ENCODE data around the gene NELL2. TPM values are rescaled to one million over a fixed set of nuclear protein-coding genes. Genes with fewer than 3 reads are reported as not detected.

Gene NELL2
- total RNA-seq, 1 donor from 2014 or later: 6.6 TPM

DNA sequence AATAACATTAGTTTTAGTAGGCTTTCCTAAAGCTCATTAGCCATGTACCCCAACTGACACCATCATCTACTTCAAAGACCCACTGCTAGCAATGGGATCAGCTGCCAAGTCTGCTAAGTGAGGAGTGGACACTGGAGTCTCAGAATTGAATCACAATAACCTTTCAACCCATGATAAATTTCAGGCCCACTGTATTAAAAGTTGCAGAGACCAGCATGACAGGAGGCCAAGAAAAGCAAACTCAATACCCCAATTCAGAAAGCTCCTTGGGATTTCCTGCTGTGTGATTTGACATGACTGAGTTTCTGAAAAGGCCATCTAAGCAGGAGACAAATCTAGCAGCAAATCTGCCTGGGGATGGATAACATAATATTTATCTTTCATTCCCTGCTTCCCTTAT is 320.7 kb downstream of the NELL2 start:
- ATAC-seq: no peak
- Histone ChIP-seq H3K27me3 (ENCODE audit: low read depth) (no peaks in the 10 kb centered on the region), H3K27ac (no peak overlapping the region), H3K36me3 (no peaks in the 10 kb centered on the region), H3K9me3 (no peaks in the 10 kb centered on the region), H3K4me1 (no peaks in the 10 kb centered on the region), H3K4me3 (no peak overlapping the region)
- DNase-seq: no peak
- intact Hi-C loops (cut with DNase I): no loop called here
- TF ChIP-seq, protein P1, sequence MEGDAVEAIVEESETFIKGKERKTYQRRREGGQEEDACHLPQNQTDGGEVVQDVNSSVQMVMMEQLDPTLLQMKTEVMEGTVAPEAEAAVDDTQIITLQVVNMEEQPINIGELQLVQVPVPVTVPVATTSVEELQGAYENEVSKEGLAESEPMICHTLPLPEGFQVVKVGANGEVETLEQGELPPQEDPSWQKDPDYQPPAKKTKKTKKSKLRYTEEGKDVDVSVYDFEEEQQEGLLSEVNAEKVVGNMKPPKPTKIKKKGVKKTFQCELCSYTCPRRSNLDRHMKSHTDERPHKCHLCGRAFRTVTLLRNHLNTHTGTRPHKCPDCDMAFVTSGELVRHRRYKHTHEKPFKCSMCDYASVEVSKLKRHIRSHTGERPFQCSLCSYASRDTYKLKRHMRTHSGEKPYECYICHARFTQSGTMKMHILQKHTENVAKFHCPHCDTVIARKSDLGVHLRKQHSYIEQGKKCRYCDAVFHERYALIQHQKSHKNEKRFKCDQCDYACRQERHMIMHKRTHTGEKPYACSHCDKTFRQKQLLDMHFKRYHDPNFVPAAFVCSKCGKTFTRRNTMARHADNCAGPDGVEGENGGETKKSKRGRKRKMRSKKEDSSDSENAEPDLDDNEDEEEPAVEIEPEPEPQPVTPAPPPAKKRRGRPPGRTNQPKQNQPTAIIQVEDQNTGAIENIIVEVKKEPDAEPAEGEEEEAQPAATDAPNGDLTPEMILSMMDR (IDR thresholded peaks at IDR 0.05): no peak

DNA sequence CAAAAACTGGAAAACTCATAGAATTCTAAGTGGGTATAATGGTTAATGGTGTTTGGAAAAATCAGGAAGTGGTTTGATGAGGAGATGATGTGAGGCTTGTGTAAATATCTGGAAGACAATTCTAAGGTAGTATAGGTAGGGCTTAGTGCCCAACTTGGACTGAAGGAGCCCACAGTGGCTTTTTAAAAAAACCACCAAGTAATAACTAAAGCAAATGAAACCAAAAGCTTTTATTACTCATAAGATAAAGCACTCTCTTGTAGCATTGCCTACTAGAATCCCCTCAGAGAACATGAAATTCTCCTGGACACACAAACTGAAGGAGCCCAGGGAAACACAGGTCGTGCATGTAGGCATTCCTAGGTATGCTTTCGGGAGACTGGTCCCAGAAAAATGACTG is 324.5 kb downstream of the NELL2 start:
- ATAC-seq: no peak
- TF ChIP-seq, protein P1 (IDR thresholded peaks at IDR 0.05): no peak
- H3K36me3 ChIP-seq: no peaks in the 10 kb centered on the region

DNA sequence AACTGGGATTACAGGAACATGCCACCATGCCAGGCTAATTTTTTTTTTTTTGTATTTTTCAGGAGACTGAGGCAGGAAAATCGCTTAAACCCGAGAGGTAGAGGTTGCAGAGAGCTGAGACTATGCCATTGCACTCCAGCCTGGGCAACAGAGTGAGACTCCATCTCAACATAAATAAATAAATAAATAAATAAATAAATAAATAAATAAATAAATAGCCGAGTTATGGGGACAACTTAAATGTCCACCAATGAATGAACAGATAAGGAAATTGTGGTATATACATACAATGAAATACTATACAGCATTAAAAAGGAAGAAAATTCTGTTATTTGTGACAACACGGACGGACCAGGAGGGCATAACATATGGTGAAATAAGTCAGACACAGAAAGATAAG is 325.7 kb downstream of the NELL2 start:
- DNase-seq: no peak
- Histone ChIP-seq H3K27me3 (ENCODE audit: low read depth) (no peaks in the 10 kb centered on the region), H3K9me3 (no peaks in the 10 kb centered on the region), H3K27ac (no peak overlapping the region), H3K4me3 (no peak overlapping the region), H3K36me3 (no peaks in the 10 kb centered on the region), H3K4me1 (no peaks in the 10 kb centered on the region)
- TF ChIP-seq, protein P1 (IDR thresholded peaks at IDR 0.05): no peak
- no peak for ATAC-seq
- intact Hi-C loops (cut with DNase I): no loop called here

More for the DNA sequence above, 324.5 kb downstream of the NELL2 start:
- H3K4me3 ChIP-seq: no peak overlapping the region
- H3K4me1 ChIP-seq: no peaks in the 10 kb centered on the region
- H3K27me3 ChIP-seq (ENCODE audit: low read depth): no peaks in the 10 kb centered on the region
- intact Hi-C loops (cut with DNase I): no loop called here
- H3K9me3 ChIP-seq: no peaks in the 10 kb centered on the region
- no peak for DNase-seq
- H3K27ac ChIP-seq: no peak overlapping the region

DNA sequence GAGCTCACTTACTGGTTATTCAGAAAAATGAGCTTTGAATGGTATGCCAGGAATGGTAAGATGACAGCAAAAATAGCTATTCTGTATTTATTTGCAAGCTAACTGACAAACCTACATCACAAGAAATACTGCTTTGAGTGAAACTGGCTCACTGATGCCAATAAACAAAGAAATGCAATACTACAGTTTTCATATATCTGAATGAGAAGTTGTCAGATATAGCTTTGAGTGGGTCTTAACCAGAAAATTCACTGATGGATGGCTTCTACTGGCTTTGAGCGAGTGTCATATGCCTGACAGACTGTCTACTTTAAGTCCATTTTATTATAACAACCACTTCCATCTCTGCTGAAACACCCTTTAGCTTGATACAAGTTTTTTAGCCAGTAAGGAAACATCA is 330.1 kb downstream of the NELL2 start:
- Histone ChIP-seq H3K27me3 (ENCODE audit: low read depth) (no peaks in the 10 kb centered on the region), H3K36me3 (no peaks in the 10 kb centered on the region), H3K4me1 (no peaks in the 10 kb centered on the region), H3K27ac (no peak overlapping the region), H3K4me3 (no peak overlapping the region), H3K9me3 (no peaks in the 10 kb centered on the region)
- ATAC-seq: no peak
- intact Hi-C loops (cut with DNase I): no loop called here
- TF ChIP-seq, protein P1 (IDR thresholded peaks at IDR 0.05): no peak
- no peak for DNase-seq

DNA sequence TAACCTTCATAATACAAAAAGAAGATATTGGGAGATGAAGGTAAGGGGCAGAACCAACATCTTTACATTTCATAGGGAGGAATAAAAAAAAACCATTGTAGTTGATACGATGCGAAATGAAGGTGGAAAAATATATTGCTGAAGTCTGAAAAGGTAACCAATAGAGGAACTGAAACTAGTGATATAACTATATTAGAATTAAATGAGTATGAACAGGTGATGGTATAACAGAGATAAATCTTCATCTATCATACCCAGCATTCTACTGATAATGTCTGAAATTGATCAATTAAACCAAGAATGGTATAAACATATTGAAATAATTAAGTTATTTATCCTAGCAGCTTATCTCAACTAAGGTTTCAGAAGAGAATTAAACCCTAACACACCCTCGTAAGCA is 332.1 kb downstream of the NELL2 start:
- Histone ChIP-seq H3K27ac (no peak overlapping the region), H3K4me3 (no peak overlapping the region), H3K36me3 (no peaks in the 10 kb centered on the region), H3K4me1 (no peaks in the 10 kb centered on the region), H3K9me3 (no peaks in the 10 kb centered on the region), H3K27me3 (ENCODE audit: low read depth) (no peaks in the 10 kb centered on the region)
- DNase-seq: no peak
- intact Hi-C loops (cut with DNase I): no loop called here
- no peak for ATAC-seq
- TF ChIP-seq, protein P1 (IDR thresholded peaks at IDR 0.05): no peak

DNA sequence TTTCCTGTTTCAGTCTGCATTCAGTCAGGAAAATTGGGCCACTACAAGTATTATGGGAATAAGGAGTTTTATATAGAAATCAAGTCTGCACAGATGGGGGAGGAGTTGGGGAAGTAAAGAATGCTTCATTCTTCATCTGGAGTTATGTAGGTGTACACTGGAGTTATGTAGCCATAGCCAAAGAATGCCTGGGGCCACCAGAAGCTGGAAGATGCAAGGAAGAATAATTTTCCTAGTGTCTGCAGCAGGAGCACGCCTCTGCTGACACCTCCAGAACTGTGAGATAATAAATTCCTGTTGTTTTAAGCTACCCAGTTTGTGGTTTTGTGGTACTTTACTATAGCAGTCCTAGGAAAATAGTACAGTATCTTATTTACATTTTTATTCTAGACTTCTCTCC is 333.4 kb downstream of the NELL2 start:
- no peak for ATAC-seq
- H3K4me3 ChIP-seq: no peak overlapping the region
- no peaks in the 10 kb centered on the region for H3K4me1 ChIP-seq
- no peaks in the 10 kb centered on the region for H3K36me3 ChIP-seq
- H3K27me3 ChIP-seq (ENCODE audit: low read depth): no peaks in the 10 kb centered on the region
- intact Hi-C loops (cut with DNase I): no loop called here
- no peak overlapping the region for H3K27ac ChIP-seq
- TF ChIP-seq, protein P1 (IDR thresholded peaks at IDR 0.05): no peak
- no peak for DNase-seq
- no peaks in the 10 kb centered on the region for H3K9me3 ChIP-seq
